Measurements from ENCODE around the gene TEX264.

DNA sequence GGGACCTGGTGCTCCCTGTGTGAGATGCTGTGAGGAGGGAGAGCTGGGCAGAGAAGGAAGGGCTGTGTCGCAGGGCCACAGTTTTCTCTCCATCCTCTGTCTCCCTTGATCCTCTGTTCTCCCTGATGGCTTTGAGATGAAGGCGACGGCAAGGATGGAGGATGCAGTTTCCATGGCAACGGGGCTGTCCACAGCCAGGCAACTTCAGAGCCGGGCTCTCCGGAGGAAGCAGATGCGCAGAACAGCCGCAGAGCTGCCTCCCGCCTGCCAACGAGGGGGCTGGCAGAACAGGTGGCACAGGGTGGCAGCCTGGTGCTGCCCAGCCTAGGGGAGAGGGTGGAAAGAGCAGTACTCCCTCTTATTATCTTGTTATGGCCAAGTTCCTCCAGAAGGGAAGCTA is 25.9 kb downstream of the TEX264 start:
- no peak for TF ChIP-seq EZH2 (IDR thresholded peaks at IDR 0.05; ENCODE audit: low read length)
- TF ChIP-seq, protein P1, sequence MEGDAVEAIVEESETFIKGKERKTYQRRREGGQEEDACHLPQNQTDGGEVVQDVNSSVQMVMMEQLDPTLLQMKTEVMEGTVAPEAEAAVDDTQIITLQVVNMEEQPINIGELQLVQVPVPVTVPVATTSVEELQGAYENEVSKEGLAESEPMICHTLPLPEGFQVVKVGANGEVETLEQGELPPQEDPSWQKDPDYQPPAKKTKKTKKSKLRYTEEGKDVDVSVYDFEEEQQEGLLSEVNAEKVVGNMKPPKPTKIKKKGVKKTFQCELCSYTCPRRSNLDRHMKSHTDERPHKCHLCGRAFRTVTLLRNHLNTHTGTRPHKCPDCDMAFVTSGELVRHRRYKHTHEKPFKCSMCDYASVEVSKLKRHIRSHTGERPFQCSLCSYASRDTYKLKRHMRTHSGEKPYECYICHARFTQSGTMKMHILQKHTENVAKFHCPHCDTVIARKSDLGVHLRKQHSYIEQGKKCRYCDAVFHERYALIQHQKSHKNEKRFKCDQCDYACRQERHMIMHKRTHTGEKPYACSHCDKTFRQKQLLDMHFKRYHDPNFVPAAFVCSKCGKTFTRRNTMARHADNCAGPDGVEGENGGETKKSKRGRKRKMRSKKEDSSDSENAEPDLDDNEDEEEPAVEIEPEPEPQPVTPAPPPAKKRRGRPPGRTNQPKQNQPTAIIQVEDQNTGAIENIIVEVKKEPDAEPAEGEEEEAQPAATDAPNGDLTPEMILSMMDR (optimal IDR thresholded peaks at IDR 0.05 in 1 of 3, IDR thresholded peaks at IDR 0.05 in 1 of 3, conservative IDR thresholded peaks at IDR 0.05 in 1 of 3; ENCODE audit: extremely low read depth in 1 of 3, insufficient read depth in 2 of 3, low read length in 3 of 3) = no peak

Data from keratinocyte (primary cell).